ENCODE data around the gene SOWAHB.

DNA sequence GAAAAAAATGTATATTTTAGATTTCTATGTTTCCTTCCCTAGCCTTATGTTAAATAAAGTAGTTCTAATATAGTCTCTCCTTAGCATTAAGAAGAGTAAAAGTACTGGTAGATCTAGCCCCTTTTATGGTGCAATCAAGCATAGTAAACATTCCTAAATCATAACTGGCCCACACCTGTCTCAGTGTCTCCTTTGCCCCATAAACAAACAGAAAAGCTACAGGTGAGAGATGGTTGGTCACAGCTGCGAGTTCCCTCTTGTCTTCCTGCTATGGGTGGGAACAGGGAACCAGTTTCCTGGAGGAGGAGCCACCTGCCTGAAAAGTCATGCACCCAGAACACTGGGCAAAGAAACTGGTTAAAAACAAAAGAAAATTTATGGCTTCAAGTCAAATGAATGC, 16.6 kb downstream of the SOWAHB start:
- TF ChIP-seq, protein P1, sequence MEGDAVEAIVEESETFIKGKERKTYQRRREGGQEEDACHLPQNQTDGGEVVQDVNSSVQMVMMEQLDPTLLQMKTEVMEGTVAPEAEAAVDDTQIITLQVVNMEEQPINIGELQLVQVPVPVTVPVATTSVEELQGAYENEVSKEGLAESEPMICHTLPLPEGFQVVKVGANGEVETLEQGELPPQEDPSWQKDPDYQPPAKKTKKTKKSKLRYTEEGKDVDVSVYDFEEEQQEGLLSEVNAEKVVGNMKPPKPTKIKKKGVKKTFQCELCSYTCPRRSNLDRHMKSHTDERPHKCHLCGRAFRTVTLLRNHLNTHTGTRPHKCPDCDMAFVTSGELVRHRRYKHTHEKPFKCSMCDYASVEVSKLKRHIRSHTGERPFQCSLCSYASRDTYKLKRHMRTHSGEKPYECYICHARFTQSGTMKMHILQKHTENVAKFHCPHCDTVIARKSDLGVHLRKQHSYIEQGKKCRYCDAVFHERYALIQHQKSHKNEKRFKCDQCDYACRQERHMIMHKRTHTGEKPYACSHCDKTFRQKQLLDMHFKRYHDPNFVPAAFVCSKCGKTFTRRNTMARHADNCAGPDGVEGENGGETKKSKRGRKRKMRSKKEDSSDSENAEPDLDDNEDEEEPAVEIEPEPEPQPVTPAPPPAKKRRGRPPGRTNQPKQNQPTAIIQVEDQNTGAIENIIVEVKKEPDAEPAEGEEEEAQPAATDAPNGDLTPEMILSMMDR (conservative IDR thresholded peaks at IDR 0.05 in 1 of 2, IDR thresholded peaks at IDR 0.05 in 1 of 2; ENCODE audit: low read depth in 1 of 2, low read length in 2 of 2) = no peak
- TF ChIP-seq EZH2 (IDR thresholded peaks at IDR 0.05; ENCODE audit: low read length, missing control alignments) = no peak
